IgD-negative memory B cell (primary cell): ENCODE measurements around the gene MICU1. TPM values are rescaled to one million over a fixed set of nuclear protein-coding genes. Genes with fewer than 3 reads are reported as not detected.
"Not testable (repeated sequence)": the region's sequence is repeated elsewhere in the genome, so short reads cannot be mapped to it uniquely, and the experiment has no call there.

ENCODE experiments used
- H3K27ac Mint-ChIP-seq, 3 donors: one replicate each; pipeline ENCODE4 v1.8.0; 2020 to 2022; ENCODE audit warnings: mild to moderate bottlenecking in 3 of 3, mixed read lengths in 3 of 3, moderate library complexity in 1 of 3
- H3K27me3 Mint-ChIP-seq: one replicate; pipeline ENCODE4 v1.8.0; 2021; ENCODE audit warnings: mixed read lengths
- H3K36me3 Mint-ChIP-seq: one replicate; pipeline ENCODE4 v1.8.0; 2020; ENCODE audit warnings: mild to moderate bottlenecking, mixed read lengths
- H3K4me1 Mint-ChIP-seq, 3 donors: one replicate each; pipeline ENCODE4 v1.8.0; 2020 to 2022; ENCODE audit warnings: mixed read lengths in 3 of 3, mild to moderate bottlenecking in 1 of 3
- H3K4me3 Mint-ChIP-seq, 4 donors: one replicate each; pipeline ENCODE4 v1.8.0; 2020 to 2022; ENCODE audit warnings: mild to moderate bottlenecking in 4 of 4, mixed read lengths in 4 of 4, moderate library complexity in 3 of 4
- H3K9me3 Mint-ChIP-seq, 3 donors: one replicate each; pipeline ENCODE4 v1.8.0; 2020 to 2021; ENCODE audit warnings: mixed read lengths in 3 of 3, mild to moderate bottlenecking in 1 of 3
- polyA plus RNA-seq: library from polyadenylated mRNA; unstranded; fragments of 300-500 nt; fragmentation: Illumina TruSeq; gene quantifications from one replicate; pipeline ENCODE4 v1.2.3, GENCODE V29; 2021

MICU1 gene
- polyA plus RNA-seq, 1 donor from 2014 or later = 24.4 TPM

DNA sequence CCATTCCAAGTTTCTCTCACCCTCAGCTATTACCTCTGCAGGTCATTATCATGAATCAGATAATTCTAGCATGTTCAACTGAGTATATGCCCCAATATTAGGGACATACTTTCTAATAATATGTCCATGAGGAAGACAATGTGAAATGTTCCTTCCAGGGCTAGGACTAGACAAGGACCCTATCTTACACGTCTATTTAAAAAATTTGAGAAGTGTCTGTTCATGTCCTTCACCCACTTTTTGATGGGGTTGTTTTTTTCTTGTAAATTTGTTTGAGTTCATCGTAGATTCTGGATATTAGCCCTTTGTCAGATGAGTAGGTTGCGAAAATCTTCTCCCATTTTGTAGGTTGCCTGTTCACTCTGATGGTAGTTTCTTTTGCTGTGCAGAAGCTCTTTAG lies 21.1 kb upstream of the MICU1 start:
- not testable (repeated sequence) for H3K4me1 Mint-ChIP-seq, H3K36me3 Mint-ChIP-seq, H3K27ac Mint-ChIP-seq, H3K9me3 Mint-ChIP-seq, H3K4me3 Mint-ChIP-seq, H3K27me3 Mint-ChIP-seq

DNA sequence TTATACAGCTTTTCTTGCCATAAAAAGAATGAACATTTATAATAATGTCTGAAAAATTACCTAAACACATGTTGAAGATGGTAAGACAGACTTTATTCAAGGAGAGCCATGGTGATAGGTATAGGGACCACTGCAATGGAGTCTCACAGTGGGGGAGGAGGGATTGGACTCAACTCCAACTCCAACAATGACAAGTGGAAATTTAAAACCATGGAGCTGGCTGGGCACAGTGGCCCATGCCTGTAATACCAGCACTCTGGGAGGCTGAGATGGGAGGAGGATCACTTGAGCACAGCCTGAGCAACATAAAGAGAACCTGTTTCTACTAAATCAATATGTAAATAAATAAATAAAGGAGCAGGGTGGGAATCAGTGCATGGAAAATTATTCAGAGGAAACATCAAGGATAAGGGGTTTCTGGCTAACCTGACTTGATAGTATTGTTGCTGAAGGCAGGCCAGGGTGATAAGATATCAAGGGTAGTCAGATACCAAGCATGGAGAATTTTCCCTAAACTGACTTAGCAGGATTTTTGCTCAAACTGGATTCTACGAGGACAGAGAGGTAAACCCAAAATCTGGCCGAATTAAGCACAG lies 19.5 kb upstream of the MICU1 start:
- Mint-ChIP-seq H3K27ac (no peak overlapping the region), H3K27me3 (no peaks in the 10 kb centered on the region), H3K9me3 (peaks cover 0 to 2% (median 1%) of the 10 kb centered on the region in 3 donors), H3K4me3 (no peak overlapping the region), H3K4me1 (peaks cover 0 to 2% (median 0%) of the 10 kb centered on the region in 3 donors), H3K36me3 (no peaks in the 10 kb centered on the region)

DNA sequence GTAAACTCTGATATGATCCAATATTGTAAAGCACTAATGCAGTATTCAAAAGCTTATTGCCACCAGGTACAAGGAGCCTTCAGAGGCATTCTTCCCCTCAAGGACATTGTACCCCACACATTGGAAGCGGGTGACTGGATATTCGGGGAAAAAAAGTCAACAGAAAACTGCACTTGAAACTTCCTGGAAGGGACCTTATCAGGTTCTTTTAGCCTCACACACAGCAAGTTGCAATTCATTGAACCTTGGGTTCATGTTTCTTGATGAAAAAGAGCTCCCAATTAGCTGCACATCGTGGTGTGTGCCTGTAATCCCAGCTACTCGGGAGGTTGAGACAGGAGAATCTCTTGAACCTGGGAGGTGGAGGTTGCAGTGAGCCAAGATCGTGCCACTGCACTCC lies 16.4 kb upstream of the MICU1 start:
- peaks cover 0 to 2% (median 1%) of the 10 kb centered on the region in 3 donors for H3K9me3 Mint-ChIP-seq
- no peak overlapping the region for H3K27ac Mint-ChIP-seq
- no peaks in the 10 kb centered on the region for H3K4me1 Mint-ChIP-seq
- H3K27me3 Mint-ChIP-seq = no peaks in the 10 kb centered on the region
- H3K36me3 Mint-ChIP-seq = no peaks in the 10 kb centered on the region
- H3K4me3 Mint-ChIP-seq = no peak overlapping the region

DNA sequence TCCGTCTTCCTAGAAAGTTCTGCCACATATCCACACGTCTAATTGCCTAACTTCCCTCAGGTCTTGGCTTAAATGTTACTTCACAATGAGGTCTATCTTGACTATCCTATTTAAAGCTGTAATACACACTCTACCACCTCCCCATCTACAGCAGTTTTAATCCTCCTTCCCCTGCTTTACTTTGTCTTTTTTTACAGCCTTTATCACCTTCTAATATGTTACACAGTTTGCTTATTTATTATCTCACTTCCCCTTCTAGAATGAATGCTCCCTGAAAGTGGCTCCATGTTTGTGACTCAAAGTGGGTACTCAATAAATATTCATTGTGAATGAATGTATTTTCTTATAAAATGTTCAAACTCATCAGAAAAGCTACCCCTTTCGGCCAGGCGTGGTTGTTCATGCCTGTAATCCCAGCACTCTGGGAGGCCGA lies 13.6 kb upstream of the MICU1 start:
- Mint-ChIP-seq H3K36me3 (no peaks in the 10 kb centered on the region), H3K4me1 (no peaks in the 10 kb centered on the region), H3K9me3 (peaks cover 0 to 2% (median 0%) of the 10 kb centered on the region in 3 donors), H3K27me3 (no peaks in the 10 kb centered on the region), H3K27ac (no peak overlapping the region), H3K4me3 (no peak overlapping the region)

DNA sequence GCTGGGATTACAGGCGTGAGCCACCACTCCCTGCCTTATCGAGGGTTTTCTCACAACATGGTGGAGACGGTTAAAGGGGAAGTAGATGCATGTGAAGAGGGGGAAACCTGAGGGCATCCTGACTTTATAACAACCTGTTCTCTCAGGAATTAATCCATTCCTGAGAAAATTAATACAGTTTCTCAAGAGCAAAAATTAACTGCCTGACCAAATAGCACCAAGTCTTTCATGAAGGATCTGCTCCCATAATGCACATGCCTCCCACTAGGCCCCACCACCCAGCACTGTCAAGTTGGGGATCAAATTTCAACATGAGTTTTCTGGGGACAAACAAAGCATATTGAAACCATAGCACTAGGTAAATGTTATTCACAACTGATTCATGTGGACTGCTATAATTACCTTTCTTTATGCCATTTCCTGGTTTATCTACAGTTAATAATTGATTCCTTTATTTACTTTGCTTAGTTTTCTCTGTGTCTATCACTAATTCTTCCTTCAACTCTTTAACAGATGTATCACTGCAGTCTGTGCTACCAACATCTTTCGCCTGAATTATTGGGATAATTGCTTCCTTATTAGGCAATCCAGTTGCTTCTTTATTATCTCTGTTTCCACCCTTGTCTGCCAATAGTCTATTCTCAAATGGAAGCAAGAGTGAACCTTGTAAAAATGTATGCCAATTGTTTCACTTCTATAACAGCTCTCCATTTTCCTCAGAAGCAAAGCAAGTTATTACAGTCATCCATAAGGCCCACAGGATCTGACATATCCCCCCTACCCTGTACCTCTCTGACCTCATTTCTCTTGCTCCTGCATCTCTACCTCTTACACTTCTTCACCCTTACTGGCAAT lies 12.9 kb upstream of the MICU1 start:
- Mint-ChIP-seq H3K9me3 (peaks cover 0 to 2% (median 0%) of the 10 kb centered on the region in 3 donors), H3K4me1 (no peaks in the 10 kb centered on the region), H3K27me3 (no peaks in the 10 kb centered on the region), H3K4me3 (no peak overlapping the region), H3K27ac (no peak overlapping the region), H3K36me3 (no peaks in the 10 kb centered on the region)

GRCh38 chr10:72637398-72637857 lies 11.5 kb upstream of the MICU1 start:
- H3K27me3 Mint-ChIP-seq = no peaks in the 10 kb centered on the region
- peaks cover 1% of the 10 kb centered on the region for H3K36me3 Mint-ChIP-seq
- H3K4me1 Mint-ChIP-seq = no peaks in the 10 kb centered on the region
- H3K9me3 Mint-ChIP-seq = no peaks in the 10 kb centered on the region
- no peak overlapping the region for H3K4me3 Mint-ChIP-seq
- no peak overlapping the region for H3K27ac Mint-ChIP-seq

- Mint-ChIP-seq H3K27ac (no peak overlapping the region), H3K9me3 (no peaks in the 10 kb centered on the region), H3K36me3 (peaks cover 4% of the 10 kb centered on the region), H3K4me3 (peak overlapping the region in 1 of 4 donors; percentile 28), H3K27me3 (no peaks in the 10 kb centered on the region), H3K4me1 (peaks cover 3 to 9% (median 3%) of the 10 kb centered on the region in 3 donors)
Measured at GRCh38 chr10:72630144-72630543, 4.3 kb upstream of the MICU1 start.

- Mint-ChIP-seq H3K4me3 (peak overlapping the region; percentile 97 to 99 (median 98)), H3K4me1 (peaks cover 11 to 14% (median 12%) of the 10 kb centered on the region in 3 donors), H3K9me3 (no peaks in the 10 kb centered on the region), H3K36me3 (no peaks in the 10 kb centered on the region), H3K27me3 (no peaks in the 10 kb centered on the region), H3K27ac (peak overlapping the region in 2 of 3 donors; percentile 69 to 83)
Measured at GRCh38 chr10:72626444-72626754, 520 bp upstream of the MICU1 start.

GRCh38 chr10:72625276-72625607 lies 637 bp downstream of the MICU1 start:
- peak overlapping the region; percentile 97 to 99 (median 98) for H3K4me3 Mint-ChIP-seq
- H3K9me3 Mint-ChIP-seq = no peaks in the 10 kb centered on the region
- H3K4me1 Mint-ChIP-seq = peaks cover 11 to 19% (median 12%) of the 10 kb centered on the region in 3 donors

GRCh38 chr10:72622271-72622670 lies 3.6 kb downstream of the MICU1 start:
- H3K27me3 Mint-ChIP-seq = no peaks in the 10 kb centered on the region
- H3K4me1 Mint-ChIP-seq = peaks cover 12 to 19% (median 14%) of the 10 kb centered on the region in 3 donors
- H3K9me3 Mint-ChIP-seq = no peaks in the 10 kb centered on the region
- no peak overlapping the region for H3K27ac Mint-ChIP-seq
- peaks cover 3% of the 10 kb centered on the region for H3K36me3 Mint-ChIP-seq
- no peak overlapping the region for H3K4me3 Mint-ChIP-seq

More at GRCh38 chr10:72625276-72625607, 637 bp downstream of the MICU1 start:
- H3K27me3 Mint-ChIP-seq = no peaks in the 10 kb centered on the region
- H3K36me3 Mint-ChIP-seq = peaks cover 3% of the 10 kb centered on the region
- H3K27ac Mint-ChIP-seq = peak overlapping the region; percentile 71 to 92 (median 83)

DNA sequence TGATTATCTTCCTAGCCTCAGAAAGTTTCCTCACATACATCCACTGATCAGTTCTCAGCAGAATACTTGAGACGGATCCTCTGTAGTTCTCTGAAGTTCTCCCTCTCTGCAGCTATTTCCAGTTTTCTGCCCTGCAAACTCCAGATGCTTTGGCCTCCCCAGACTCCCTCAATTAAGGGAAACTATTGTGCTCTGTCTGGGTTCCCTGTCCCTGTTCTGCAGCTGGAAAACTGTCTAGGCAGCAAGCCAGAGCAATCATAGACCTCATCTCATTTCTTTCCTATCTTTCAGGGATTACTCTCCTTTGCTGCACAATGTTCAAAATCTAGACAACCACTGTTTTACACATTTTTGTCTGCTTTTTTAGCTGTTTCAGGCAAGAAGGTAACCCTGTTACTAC lies 9.2 kb downstream of the MICU1 start:
- peaks cover 15% of the 10 kb centered on the region for H3K36me3 Mint-ChIP-seq
- peaks cover 6 to 21% (median 11%) of the 10 kb centered on the region in 3 donors for H3K4me1 Mint-ChIP-seq
- H3K4me3 Mint-ChIP-seq = no peak overlapping the region
- no peak overlapping the region for H3K27ac Mint-ChIP-seq
- H3K27me3 Mint-ChIP-seq = no peaks in the 10 kb centered on the region
- H3K9me3 Mint-ChIP-seq = peaks cover 1 to 10% (median 2%) of the 10 kb centered on the region in 3 donors

- Mint-ChIP-seq H3K4me1 (peaks cover 9 to 24% (median 14%) of the 10 kb centered on the region in 3 donors), H3K9me3 (peaks cover 1 to 10% (median 2%) of the 10 kb centered on the region in 3 donors), H3K36me3 (peaks cover 15% of the 10 kb centered on the region), H3K27ac (no peak overlapping the region), H3K27me3 (no peaks in the 10 kb centered on the region), H3K4me3 (no peak overlapping the region)
Measured at GRCh38 chr10:72615970-72616369, 9.9 kb downstream of the MICU1 start.

- H3K4me3 Mint-ChIP-seq = peak overlapping the region in 3 of 4 donors; percentile 16 to 82 (median 70)
- H3K27ac Mint-ChIP-seq = peak overlapping the region in 1 of 3 donors; percentile 6
- peaks cover 9 to 32% (median 18%) of the 10 kb centered on the region in 3 donors for H3K4me1 Mint-ChIP-seq
- no peaks in the 10 kb centered on the region for H3K27me3 Mint-ChIP-seq
- H3K9me3 Mint-ChIP-seq = peaks cover 1 to 13% (median 2%) of the 10 kb centered on the region in 3 donors
- peaks cover 12% of the 10 kb centered on the region for H3K36me3 Mint-ChIP-seq
Measured at GRCh38 chr10:72612203-72612826, 13.6 kb downstream of the MICU1 start.

DNA sequence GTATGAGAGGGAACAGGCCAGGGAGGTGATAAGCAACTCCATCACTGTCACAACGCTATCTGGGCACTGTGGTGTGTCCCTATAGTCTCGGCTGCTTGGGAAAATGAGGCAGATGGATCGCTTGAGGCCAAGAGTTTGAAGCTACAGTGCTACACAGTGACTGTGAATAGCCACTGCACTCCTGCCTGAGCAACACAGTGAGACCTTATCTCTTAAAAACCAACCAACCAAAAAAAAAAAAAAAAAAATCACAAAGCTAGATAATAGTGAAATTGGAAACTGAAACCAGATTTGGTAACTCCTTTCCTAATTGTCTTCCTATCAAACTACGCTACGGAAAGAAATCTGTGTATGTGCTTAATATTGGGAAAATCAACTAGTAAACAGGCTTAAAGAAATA lies 14.1 kb downstream of the MICU1 start:
- Mint-ChIP-seq H3K27ac (peak overlapping the region in 1 of 3 donors; percentile 6), H3K36me3 (peaks cover 9% of the 10 kb centered on the region), H3K27me3 (no peaks in the 10 kb centered on the region), H3K4me3 (peak overlapping the region; percentile 16 to 82 (median 48)), H3K4me1 (peaks cover 9 to 29% (median 17%) of the 10 kb centered on the region in 3 donors), H3K9me3 (peaks cover 1 to 11% (median 2%) of the 10 kb centered on the region in 3 donors)

DNA sequence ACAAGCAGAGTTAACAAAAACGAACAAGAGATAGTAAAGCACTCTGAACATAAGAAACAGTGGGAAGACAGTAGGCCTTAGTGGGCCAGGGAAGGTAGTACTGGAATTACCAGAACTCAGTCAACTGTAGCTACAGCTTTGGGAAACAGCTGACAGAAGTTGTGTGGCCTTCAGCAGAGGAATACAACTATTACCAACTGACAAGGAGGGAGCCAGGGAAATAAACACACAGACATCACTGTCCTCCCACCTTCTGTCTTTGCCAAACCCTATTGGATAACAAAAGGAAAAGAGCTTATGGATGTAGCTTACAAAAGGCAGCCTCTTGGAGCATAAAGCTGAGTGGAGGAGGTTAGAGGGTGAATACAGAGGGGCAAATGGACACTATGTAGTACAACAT lies 15.4 kb downstream of the MICU1 start:
- no peak overlapping the region for H3K27ac Mint-ChIP-seq
- H3K4me3 Mint-ChIP-seq = no peak overlapping the region
- peaks cover 9 to 21% (median 16%) of the 10 kb centered on the region in 3 donors for H3K4me1 Mint-ChIP-seq

More for the DNA sequence above, 15.4 kb downstream of the MICU1 start:
- H3K9me3 Mint-ChIP-seq = peaks cover 0 to 4% (median 0%) of the 10 kb centered on the region in 3 donors
- no peaks in the 10 kb centered on the region for H3K27me3 Mint-ChIP-seq
- peaks cover 6% of the 10 kb centered on the region for H3K36me3 Mint-ChIP-seq
